ENCODE data around the gene ZNF496.

DNA sequence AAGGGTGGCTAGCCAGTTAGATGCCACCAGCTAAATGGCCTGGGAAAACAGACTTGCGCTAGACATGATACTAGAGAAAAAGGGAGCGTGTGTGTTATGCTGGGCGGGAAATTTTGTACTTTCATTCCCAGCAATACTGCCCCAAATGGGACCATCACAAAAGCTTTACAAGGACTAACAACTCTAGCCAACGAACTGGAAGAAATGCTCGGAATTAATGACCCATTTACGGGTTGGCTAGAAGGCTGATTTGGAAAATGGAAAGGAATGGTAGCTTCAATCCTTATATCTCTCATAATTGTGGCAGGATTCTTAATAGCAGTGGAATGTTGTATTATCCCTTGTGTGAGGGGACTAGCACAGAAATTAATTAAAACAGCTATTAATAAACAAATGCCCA lies 27.9 kb upstream of the ZNF496 start:
- TF ChIP-seq, protein P1, sequence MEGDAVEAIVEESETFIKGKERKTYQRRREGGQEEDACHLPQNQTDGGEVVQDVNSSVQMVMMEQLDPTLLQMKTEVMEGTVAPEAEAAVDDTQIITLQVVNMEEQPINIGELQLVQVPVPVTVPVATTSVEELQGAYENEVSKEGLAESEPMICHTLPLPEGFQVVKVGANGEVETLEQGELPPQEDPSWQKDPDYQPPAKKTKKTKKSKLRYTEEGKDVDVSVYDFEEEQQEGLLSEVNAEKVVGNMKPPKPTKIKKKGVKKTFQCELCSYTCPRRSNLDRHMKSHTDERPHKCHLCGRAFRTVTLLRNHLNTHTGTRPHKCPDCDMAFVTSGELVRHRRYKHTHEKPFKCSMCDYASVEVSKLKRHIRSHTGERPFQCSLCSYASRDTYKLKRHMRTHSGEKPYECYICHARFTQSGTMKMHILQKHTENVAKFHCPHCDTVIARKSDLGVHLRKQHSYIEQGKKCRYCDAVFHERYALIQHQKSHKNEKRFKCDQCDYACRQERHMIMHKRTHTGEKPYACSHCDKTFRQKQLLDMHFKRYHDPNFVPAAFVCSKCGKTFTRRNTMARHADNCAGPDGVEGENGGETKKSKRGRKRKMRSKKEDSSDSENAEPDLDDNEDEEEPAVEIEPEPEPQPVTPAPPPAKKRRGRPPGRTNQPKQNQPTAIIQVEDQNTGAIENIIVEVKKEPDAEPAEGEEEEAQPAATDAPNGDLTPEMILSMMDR (IDR thresholded peaks at IDR 0.05; ENCODE audit: low read length): no peak
- no peak for TF ChIP-seq EZH2 (optimal IDR thresholded peaks at IDR 0.05; ENCODE audit: low read depth, low read length)
